ENCODE results near the gene SAMD8.

DNA sequence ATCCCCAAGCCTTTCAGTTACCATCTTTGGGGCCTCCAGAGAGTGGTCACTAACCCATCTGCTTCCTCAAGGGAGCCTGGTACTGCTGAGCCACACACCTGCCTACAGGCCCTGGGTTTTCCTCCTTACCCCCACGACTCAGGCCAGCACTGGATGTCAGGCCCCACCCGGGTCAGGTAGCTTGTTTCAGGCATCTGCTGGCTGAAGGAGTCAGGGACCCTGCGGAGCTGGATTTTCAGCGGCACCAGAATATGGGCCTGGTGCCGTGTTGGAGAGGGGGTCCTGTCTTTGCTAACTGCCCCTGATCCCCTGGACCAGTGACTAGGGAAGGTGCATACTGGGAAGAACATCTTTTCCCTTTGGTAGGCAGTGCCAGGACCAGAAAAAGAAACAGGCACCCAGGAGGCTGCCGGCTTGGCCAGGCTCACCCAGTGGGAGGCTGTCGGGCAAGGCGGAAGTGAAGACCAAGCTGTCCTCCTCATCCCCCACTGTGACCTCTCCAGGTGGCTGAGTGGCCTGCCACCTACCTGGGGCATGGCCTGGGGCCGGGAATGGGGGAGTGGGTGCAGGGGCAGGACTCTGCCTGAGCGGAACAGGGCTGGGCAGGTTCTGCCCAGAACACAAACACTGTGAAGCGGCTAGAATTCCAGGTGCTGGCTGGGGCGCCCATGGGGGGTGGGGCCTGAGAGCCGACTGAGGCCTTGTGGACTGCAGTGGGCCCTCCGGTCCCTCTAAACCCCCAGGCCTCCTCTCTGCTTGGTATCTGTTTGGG is 12.4 kb upstream of the SAMD8 start:
- TF ChIP-seq CEBPB (IDR thresholded peaks at IDR 0.05; ENCODE audit: low read depth), result no peak
- no peak for TF ChIP-seq CTCF (IDR thresholded peaks at IDR 0.05 in 2 of 3, conservative IDR thresholded peaks at IDR 0.05 in 1 of 3; ENCODE audit: borderline replicate concordance in 1 of 3, insufficient read depth in 1 of 3, low read depth in 2 of 3, low read length in 2 of 3)
- TF ChIP-seq SIN3A (IDR thresholded peaks at IDR 0.05; ENCODE audit: low read depth), result no peak

Data from HCT116 (cell line).